Activated naive CD8-positive, alpha-beta T cell treated with anti-CD3 and anti-CD28 coated beads, Interleukin-2, amount 10 ng/mL, durations not matched to agents 7 days and 5 days (primary cell): Measurements from ENCODE around the gene ANKRD36C. TPM values are rescaled to one million over a fixed set of nuclear protein-coding genes. Genes with fewer than 3 reads are reported as not detected.
A peak's percentile ranks its signal among the peaks of the same experiment; 100 is the strongest.
"Not testable (repeated sequence)": the region's sequence is repeated elsewhere in the genome, so short reads cannot be mapped to it uniquely, and the experiment has no call there.

Experiments
- ATAC-seq: fragments of 150-1000 bp; cut with Tn5 transposase; one replicate; pipeline ENCODE4 v1.10.0; 2021; ENCODE audit warnings: low read depth, moderate library complexity
- POLR2A ChIA-PET: fragments of 350-600 bp; sonication (Branson Sonifier 250); formaldehyde crosslinking; loops from one replicate; lab custom pipeline; 2021; ENCODE audit warnings: antibody characterized with exemption; lab: Charles Lee
- DNase-seq: peaks from one replicate; pipeline ENCODE4 v3.0.0; 2021
- H3K27ac Mint-ChIP-seq: one replicate; pipeline ENCODE4 v1.8.0; 2022; ENCODE audit warnings: mild to moderate bottlenecking, mixed read lengths
- H3K27me3 Mint-ChIP-seq: one replicate; pipeline ENCODE4 v1.8.0; 2022; ENCODE audit warnings: mild to moderate bottlenecking, moderate library complexity, mixed read lengths
- H3K36me3 Mint-ChIP-seq: one replicate; pipeline ENCODE4 v1.8.0; 2021; ENCODE audit warnings: mild to moderate bottlenecking, mixed read lengths
- H3K4me1 Mint-ChIP-seq: one replicate; pipeline ENCODE4 v1.8.0; 2021; ENCODE audit warnings: mixed read lengths
- H3K4me3 Mint-ChIP-seq: one replicate; pipeline ENCODE4 v1.8.0; 2022; ENCODE audit warnings: mild to moderate bottlenecking, moderate library complexity, mixed read lengths
- H3K9me3 Mint-ChIP-seq: one replicate; pipeline ENCODE4 v1.8.0; 2021; ENCODE audit warnings: mixed read lengths
- total RNA-seq, 2 experiments: library from RNA; stranded (reverse); gene quantifications; one replicate each; pipeline ENCODE4 v1.2.3, GENCODE V29; 2021

Gene ANKRD36C
- total RNA-seq, 2 experiments from 2014 or later = 87.0 to 89.7 TPM

DNA sequence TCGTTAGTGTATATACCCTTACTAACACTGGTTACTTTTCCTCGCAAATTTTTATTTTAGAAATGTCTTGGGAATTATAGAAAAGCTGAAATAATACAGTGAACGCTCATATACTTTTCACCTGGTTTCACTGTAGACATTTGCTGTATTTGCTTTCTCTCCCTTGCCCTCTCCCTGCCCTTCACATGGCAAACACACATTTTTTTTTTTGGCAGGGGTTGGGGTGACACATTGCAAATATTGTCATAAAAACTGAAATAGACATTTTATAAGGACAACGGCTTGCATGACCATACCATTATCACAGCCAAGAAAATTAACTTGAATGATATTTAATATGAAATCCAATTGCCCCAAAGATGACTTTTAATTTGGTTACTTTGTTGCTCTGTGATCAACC lies 24.7 kb upstream of the ANKRD36C start:
- H3K4me3 Mint-ChIP-seq, ATAC-seq, H3K36me3 Mint-ChIP-seq, H3K9me3 Mint-ChIP-seq, H3K4me1 Mint-ChIP-seq, H3K27me3 Mint-ChIP-seq, H3K27ac Mint-ChIP-seq, POLR2A ChIA-PET, DNase-seq: not testable (repeated sequence)

DNA sequence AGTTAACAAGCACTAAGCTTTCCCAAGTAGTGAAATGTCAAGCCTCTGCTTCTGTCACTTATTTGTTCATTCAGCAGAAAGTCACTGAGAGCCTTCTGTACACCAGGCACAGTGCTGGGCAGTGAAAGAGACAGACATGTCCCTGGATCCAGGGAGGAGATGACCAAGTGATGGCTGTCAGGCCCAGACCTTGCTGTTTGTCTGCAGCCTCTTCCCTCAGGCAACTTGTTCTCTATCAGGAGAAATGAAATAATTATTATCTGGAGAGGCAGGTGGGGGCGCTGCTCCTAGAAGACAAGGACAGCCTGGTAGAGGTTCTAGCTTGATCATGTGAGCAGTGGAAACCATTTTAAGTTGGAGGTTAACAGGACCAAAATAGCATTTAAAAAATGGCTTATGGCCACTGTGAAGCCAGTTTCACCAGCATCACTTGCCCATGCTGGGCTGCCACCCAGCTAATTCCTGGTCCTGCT lies 21.2 kb upstream of the ANKRD36C start:
- H3K27ac Mint-ChIP-seq, ATAC-seq, H3K4me1 Mint-ChIP-seq, H3K36me3 Mint-ChIP-seq, DNase-seq, POLR2A ChIA-PET, H3K9me3 Mint-ChIP-seq, H3K4me3 Mint-ChIP-seq, H3K27me3 Mint-ChIP-seq: not testable (repeated sequence)

DNA sequence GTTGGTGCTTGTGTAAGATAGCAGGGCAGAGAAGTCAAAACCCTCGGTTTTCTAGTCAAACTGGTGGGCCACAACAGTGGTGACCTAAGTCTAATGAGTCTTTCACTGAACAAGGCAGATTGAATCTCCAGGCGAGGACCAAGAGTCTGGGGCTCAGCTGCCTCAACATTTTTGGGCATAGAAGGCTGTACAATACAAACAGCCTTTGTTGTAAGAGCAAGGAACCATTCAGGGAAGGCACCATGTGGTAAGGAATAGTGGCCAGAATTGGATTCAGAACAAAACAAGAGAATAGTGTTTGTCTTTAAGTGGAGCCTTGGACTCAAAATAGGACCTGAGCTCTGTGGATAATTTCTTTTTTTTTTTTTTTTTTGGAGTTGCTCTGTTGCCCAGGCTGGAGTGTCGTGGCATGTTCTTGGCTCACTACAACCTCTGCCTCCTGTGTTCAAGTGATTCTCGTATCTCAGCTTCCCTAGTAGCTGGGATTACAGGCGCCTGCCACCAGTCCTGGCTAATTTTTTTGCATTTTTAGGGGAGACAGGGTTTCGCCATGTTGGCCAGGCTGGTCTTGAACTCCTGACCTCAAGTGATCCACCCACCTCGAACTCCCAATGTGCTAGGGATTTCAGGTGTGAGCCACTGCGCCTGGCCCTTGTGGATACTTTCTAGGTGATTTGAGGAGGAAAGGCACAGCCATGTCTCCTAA lies 20.6 kb upstream of the ANKRD36C start:
- H3K36me3 Mint-ChIP-seq, H3K4me1 Mint-ChIP-seq, H3K27ac Mint-ChIP-seq, H3K4me3 Mint-ChIP-seq, POLR2A ChIA-PET, H3K27me3 Mint-ChIP-seq, ATAC-seq, DNase-seq, H3K9me3 Mint-ChIP-seq: not testable (repeated sequence)

DNA sequence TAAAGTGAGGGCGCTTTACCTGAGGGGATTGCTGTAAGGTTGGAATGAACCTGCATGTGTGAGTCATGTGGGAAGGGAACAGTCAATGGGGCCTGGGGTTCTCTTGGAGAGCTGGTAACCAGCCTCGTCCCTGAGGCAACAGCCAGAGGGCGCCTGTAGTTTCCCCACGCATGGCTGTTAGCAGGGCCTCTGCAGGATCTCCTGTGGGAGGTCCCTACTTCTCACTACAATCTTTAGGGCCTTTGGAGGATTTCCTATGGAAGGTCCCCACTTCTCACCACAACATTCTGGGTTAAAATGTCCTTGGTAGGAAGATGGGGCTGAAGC lies 19.5 kb upstream of the ANKRD36C start:
- H3K9me3 Mint-ChIP-seq, DNase-seq, POLR2A ChIA-PET, H3K4me1 Mint-ChIP-seq, H3K36me3 Mint-ChIP-seq: not testable (repeated sequence)
- peak; percentile 11 for ATAC-seq
- peak overlapping the region; percentile 63 for H3K4me3 Mint-ChIP-seq
- H3K27me3 Mint-ChIP-seq = peaks cover 14% of the 10 kb centered on the region
- peak overlapping the region; percentile 38 for H3K27ac Mint-ChIP-seq

DNA sequence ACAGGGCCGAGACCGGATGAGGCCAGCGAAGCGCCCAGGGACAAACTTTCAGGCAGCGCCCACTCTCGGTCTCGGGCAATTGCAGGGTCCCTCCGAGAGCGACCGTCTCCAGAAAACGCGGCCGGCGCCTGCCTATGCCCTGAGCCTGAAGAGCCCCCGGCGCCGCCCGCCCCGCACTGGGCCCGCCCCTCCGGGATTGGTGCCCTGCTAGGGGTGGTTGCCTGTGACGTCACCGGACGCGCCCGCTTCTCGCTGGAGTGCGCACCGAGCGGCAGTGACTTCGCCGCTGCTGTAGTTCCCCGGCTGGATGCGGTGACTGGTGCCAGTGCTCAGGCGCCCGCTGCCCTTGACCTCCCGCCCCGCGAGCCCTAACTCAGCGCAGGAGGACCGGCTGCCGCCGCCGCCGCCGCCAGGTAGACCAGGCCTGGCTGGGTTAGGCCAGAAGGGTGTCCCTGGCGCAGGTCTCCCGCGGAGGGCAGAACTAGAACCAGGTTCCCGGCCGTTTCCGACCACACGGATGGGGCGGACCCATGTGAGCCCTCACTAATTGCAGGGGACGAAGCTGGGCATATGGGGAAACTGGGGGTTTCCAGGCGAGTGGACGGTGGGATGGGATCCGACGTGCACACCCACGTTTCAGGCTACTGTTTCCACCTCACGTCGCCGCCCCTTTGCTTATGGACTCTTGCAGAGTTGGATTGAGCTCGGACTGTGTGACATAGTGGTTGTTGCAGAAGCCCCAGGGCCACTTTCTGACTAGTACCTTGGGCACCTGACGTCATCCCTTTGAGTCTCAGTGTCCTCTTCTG lies 18.9 kb upstream of the ANKRD36C start:
- H3K9me3 Mint-ChIP-seq, H3K36me3 Mint-ChIP-seq, POLR2A ChIA-PET, H3K4me1 Mint-ChIP-seq: not testable (repeated sequence)
- peak overlapping the region; percentile 79 for H3K27ac Mint-ChIP-seq
- DNase-seq = peak; percentile 97
- peak overlapping the region; percentile 75 for H3K4me3 Mint-ChIP-seq
- peaks cover 16% of the 10 kb centered on the region for H3K27me3 Mint-ChIP-seq
- ATAC-seq = peak; percentile 100

DNA sequence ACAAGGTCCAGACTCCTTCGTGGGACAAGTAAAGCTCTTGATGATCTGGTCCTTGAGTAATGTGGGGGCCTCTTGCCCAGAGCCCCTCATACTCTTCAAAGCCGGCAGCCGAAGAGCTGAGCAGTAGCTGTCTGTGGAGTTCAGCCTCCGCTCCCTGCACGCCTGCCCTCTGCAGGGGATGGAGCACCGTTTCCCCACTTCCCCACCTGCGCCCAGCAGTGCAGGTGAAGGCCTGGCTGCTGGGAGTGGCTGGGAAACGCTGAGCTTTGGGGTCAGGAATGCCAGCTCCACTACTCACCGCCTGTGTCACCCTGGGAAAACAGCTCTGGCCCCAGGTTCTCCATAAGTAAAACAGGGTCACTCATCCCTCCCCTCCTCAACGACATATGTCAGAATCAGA lies 18.2 kb upstream of the ANKRD36C start:
- DNase-seq, H3K9me3 Mint-ChIP-seq, ATAC-seq, H3K4me1 Mint-ChIP-seq, H3K36me3 Mint-ChIP-seq, POLR2A ChIA-PET: not testable (repeated sequence)
- Mint-ChIP-seq H3K27me3 (peaks cover 22% of the 10 kb centered on the region), H3K4me3 (peak overlapping the region; percentile 75), H3K27ac (peak overlapping the region; percentile 79)

DNA sequence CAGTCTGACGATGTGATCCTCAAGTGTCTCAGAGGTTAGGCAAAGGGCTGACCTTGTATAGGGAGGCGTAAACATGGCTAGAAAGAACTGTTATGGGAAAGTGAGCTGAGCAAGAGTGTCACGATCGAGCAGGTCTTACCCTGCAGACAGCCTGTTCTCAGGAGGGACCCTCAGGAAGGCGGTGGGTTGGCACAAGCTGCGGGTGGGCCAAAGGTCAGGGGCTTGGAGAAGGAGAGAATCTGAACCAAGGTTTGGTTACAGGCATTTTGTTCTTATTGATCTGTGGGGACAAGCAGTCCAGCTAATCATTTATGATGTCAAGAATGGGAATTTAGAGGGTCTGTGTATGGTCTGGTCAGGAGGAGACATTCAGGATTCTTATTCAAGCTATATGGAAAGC lies 16.4 kb upstream of the ANKRD36C start:
- H3K4me1 Mint-ChIP-seq, H3K36me3 Mint-ChIP-seq, H3K4me3 Mint-ChIP-seq, DNase-seq, H3K27ac Mint-ChIP-seq, H3K9me3 Mint-ChIP-seq, POLR2A ChIA-PET, ATAC-seq: not testable (repeated sequence)
- H3K27me3 Mint-ChIP-seq = peaks cover 34% of the 10 kb centered on the region

DNA sequence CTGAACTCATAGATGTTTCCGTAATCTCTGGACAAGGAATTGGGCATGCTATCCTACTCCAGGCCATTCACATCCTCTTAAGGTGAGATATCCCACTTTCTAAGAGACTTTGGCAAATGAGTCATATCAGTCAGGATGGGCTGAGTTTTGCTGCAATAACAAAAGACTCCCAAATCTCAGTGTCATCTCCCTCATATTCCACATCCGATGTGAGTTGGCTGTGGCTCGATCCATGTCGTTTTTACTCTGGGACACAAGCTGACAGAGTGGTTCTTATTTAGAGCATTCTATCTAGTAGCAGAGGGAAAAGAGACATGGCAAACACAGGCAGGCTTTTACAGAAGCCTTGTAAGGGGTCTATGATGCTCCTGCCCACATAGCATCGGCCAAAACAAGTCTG lies 14.6 kb upstream of the ANKRD36C start:
- peaks cover 43% of the 10 kb centered on the region for H3K27me3 Mint-ChIP-seq
- H3K36me3 Mint-ChIP-seq, H3K4me1 Mint-ChIP-seq, DNase-seq, ATAC-seq, POLR2A ChIA-PET, H3K4me3 Mint-ChIP-seq, H3K9me3 Mint-ChIP-seq, H3K27ac Mint-ChIP-seq: not testable (repeated sequence)

DNA sequence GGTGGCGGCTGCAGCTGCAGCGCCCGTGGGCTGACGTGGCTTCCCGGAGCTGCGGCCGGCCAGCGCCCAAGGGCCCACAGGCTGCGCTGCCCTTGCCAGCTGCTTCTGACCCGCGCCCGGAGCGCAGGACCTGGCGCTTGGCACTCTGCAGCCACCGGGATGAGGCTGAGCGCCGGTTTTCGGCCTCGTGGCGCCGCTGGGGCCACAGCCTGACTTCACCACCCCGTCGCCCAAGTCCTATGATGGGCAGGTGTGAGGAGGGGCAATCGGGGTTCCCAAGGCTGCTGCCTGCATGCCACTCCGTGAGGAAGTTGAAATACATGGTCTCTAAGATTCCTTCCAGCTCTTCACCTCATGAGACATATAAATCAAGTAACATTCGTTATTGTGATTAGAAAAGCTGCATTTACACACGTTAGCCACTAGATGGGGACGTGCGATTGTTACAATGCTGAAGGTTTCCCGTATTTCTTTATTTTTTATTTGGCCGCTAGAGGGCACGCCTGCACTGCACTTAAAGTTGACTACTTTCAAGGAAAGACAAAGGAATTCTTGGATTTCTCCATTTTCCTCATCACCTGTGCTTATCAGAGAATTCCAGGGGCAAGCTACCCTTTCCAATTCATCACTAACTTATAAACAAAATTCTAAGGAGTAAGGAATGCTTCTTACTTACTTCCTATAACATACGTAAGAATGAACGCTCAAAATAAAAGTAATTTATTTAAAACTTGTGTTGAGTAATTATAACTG lies 1.1 kb upstream of the ANKRD36C start:
- H3K9me3 Mint-ChIP-seq, H3K36me3 Mint-ChIP-seq, H3K4me1 Mint-ChIP-seq: not testable (repeated sequence)
- H3K27ac Mint-ChIP-seq = peak overlapping the region; percentile 91
- POLR2A ChIA-PET = interaction anchor here (0.7 to 1.5 kb wide), 4 partner anchors 124 to 272 kb away, joined by 3 to 4 read pairs (median 3); partner anchors contain the start of gene ADRA2B
- H3K4me3 Mint-ChIP-seq = peak overlapping the region; percentile 88
- peaks cover 23% of the 10 kb centered on the region for H3K27me3 Mint-ChIP-seq
- peak; percentile 57 for ATAC-seq
- peak; percentile 67 for DNase-seq

DNA sequence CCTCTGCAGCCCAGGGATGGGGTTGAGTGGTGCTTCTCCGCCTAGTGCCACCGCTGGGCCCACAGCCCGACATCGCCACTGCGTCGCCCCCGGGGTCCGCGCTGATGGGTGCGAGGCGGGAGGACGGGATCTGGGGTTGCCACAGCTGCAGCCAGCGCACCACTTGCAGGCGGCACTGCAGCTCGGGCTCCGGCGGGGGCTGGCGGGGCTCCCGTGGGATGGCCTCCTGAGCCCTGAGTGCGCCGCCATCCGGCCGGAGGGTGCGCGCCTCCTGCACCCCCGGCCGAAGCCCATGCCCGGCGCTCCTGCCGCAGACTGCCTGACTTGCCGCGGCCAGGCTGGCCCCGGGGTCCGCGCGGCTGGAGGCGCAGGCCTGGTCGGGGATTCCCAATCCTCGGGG lies 478 bp upstream of the ANKRD36C start:
- Mint-ChIP-seq H3K27me3 (peaks cover 22% of the 10 kb centered on the region), H3K27ac (peak overlapping the region; percentile 70), H3K4me3 (peak overlapping the region; percentile 74)
- DNase-seq (peak; percentile 62), ATAC-seq (peak; percentile 38)
- H3K36me3 Mint-ChIP-seq, H3K9me3 Mint-ChIP-seq, H3K4me1 Mint-ChIP-seq: not testable (repeated sequence)
- POLR2A ChIA-PET = interaction anchor here (1.4 to 1.5 kb wide), 2 partner anchors 125 to 273 kb away, joined by 3 read pairs; no protein-coding TSS in a partner anchor

DNA sequence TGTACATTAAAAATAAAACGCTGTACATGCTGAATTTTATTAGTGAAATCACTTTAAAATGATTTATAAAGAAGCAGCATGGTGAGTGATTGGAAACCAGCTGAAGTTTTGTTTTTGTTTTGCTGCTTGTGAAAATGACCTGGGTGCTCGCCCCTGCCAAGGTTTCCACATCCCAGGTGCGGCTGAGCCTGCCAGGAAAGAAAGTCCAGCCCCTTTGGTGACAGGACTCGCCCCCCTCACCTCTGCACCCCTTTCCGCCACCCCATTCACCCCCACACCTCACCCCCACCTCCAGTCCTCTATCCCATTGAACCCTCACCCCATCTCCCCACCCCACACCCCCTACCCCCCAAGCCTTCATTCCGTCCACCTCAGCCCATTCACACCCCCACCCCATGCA lies 740 bp downstream of the ANKRD36C start:
- H3K4me3 Mint-ChIP-seq = peak overlapping the region; percentile 82

DNA sequence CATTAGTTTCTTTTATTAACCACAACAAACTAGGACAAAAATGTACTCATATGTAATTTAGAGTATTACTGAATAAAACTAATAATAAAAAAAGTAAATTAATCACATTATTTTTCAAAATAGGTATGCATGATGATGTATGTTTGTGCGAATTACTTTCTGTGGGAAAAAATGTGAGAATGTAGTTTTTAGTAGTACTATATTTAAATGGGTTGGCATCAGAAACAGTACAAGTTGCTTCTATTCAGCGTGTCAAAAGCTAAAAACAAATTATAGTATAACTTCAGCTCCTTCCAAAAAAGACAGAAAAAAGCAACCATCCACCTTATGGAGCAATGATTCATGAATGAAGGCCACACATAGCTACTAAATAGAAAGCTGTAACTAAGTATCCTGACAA lies 40.0 kb downstream of the ANKRD36C start:
- H3K4me3 Mint-ChIP-seq, DNase-seq, ATAC-seq, H3K9me3 Mint-ChIP-seq, POLR2A ChIA-PET, H3K27me3 Mint-ChIP-seq, H3K27ac Mint-ChIP-seq, H3K4me1 Mint-ChIP-seq: not testable (repeated sequence)
- peaks cover 17% of the 10 kb centered on the region for H3K36me3 Mint-ChIP-seq

More for the DNA sequence above, 740 bp downstream of the ANKRD36C start:
- H3K9me3 Mint-ChIP-seq, H3K4me1 Mint-ChIP-seq, DNase-seq, H3K36me3 Mint-ChIP-seq, ATAC-seq: not testable (repeated sequence)
- H3K27me3 Mint-ChIP-seq = peaks cover 20% of the 10 kb centered on the region
- H3K27ac Mint-ChIP-seq = peak overlapping the region; percentile 67
- POLR2A ChIA-PET = interaction anchor here (0.6 to 1.5 kb wide), 4 partner anchors 126 to 276 kb away, joined by 3 to 4 read pairs (median 3); partner anchors contain the start of gene STARD7

DNA sequence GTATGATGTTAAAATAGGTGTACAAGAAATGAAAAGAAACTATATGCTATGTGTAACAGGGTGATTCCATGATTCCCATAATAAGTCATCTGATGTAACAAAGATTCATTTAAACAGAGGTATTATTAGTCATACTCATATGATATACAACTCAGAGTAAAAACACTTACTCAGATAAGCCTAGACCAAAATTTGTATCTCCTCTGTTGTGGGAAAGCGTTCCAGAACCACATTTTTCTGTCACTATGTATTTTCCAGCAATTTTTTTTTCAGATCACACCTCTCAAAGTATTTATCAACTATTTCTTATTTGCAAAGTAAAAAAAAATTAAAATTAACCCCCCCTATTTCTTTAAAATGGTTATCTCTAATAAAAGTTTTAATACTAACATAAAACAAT lies 43.6 kb downstream of the ANKRD36C start:
- H3K4me3 Mint-ChIP-seq, H3K4me1 Mint-ChIP-seq, DNase-seq, POLR2A ChIA-PET, H3K27ac Mint-ChIP-seq, H3K27me3 Mint-ChIP-seq, H3K9me3 Mint-ChIP-seq, ATAC-seq: not testable (repeated sequence)
- H3K36me3 Mint-ChIP-seq = peaks cover 19% of the 10 kb centered on the region
